Pons (tissue), 1 donor: ENCODE results near the gene IFNAR1.

ENCODE experiments used
- DNase-seq: peaks from one replicate; pipeline ENCODE4 v3.0.0-alpha.2; 2016; ENCODE audit warnings: low spot score

Gene IFNAR1

GRCh38 chr21:33324291-33325221 lies at the start of gene IFNAR1:
IFNAR1 (plus strand) TSS chr21:33324970; CDS start chr21:33325056, 86 bp downstream.
- peak; percentile 96 for DNase-seq

- no peak for DNase-seq
These were observed 46.0 kb upstream of the IFNAR1 start for GRCh38 chr21:33278721-33279120.

GRCh38 chr21:33279330-33279820 lies 45.4 kb upstream of the IFNAR1 start:
- DNase-seq, result no peak

GRCh38 chr21:33281096-33281652 lies 43.6 kb upstream of the IFNAR1 start:
- DNase-seq, result no peak

- DNase-seq, result no peak
These were observed 41.6 kb upstream of the IFNAR1 start for GRCh38 chr21:33283203-33283602.

- no peak for DNase-seq
These were observed 38.7 kb upstream of the IFNAR1 start for GRCh38 chr21:33286076-33286475.

GRCh38 chr21:33286600-33287456 lies 37.9 kb upstream of the IFNAR1 start:
- DNase-seq, result no peak

- no peak for DNase-seq
These were observed 35.5 kb upstream of the IFNAR1 start for GRCh38 chr21:33289199-33289819.

- no peak for DNase-seq
These were observed 34.3 kb upstream of the IFNAR1 start for GRCh38 chr21:33290441-33290840.

GRCh38 chr21:33291686-33292085 lies 33.1 kb upstream of the IFNAR1 start:
- no peak for DNase-seq

GRCh38 chr21:33292724-33293123 lies 32.0 kb upstream of the IFNAR1 start:
- DNase-seq, result no peak

- peak; percentile 43 for DNase-seq
These were observed 31.6 kb upstream of the IFNAR1 start for GRCh38 chr21:33293136-33293535.

GRCh38 chr21:33293811-33294216 lies 31.0 kb upstream of the IFNAR1 start:
- DNase-seq, result no peak

GRCh38 chr21:33296156-33296555 lies 28.6 kb upstream of the IFNAR1 start:
- DNase-seq, result no peak

GRCh38 chr21:33299181-33299752 lies 25.5 kb upstream of the IFNAR1 start:
- DNase-seq, result no peak

GRCh38 chr21:33300701-33301631 lies 23.8 kb upstream of the IFNAR1 start:
- peak; percentile 87 for DNase-seq

GRCh38 chr21:33301632-33302002 lies 23.2 kb upstream of the IFNAR1 start:
- no peak for DNase-seq

GRCh38 chr21:33302055-33302454 lies 22.7 kb upstream of the IFNAR1 start:
- no peak for DNase-seq

GRCh38 chr21:33302796-33303195 lies 22.0 kb upstream of the IFNAR1 start:
- DNase-seq, result no peak

- no peak for DNase-seq
These were observed 19.5 kb upstream of the IFNAR1 start for GRCh38 chr21:33305344-33305671.

GRCh38 chr21:33305938-33306337 lies 18.8 kb upstream of the IFNAR1 start:
- DNase-seq, result no peak
